DOHH2 (cell line): ENCODE data around the gene C16orf96.

ENCODE experiments used
- H3F3A ChIP-seq: fragments of 200-600 bp; sonication (generic), shearing (Covaris generic); 2 replicates; pipeline ENCODE4 v1.6.0; 2016; ENCODE audit warnings: antibody characterized with exemption, mild to moderate bottlenecking; ENCODE audit not compliant: control insufficient read depth, insufficient read depth
- H3K27ac ChIP-seq: fragments of 200-600 bp; sonication (generic); 2 replicates; pipeline ENCODE4 v1.5.1; 2014; ENCODE audit warnings: low read depth, mild to moderate bottlenecking, low read length, moderate library complexity
- H3K27me3 ChIP-seq: fragments of 200-600 bp; sonication (generic); 2 replicates; pipeline ENCODE4 v1.6.1; 2014; ENCODE audit warnings: mild to moderate bottlenecking, low read length, mixed read lengths; ENCODE audit not compliant: control insufficient read depth
- H3K36me3 ChIP-seq: fragments of 200-600 bp; sonication (generic); 2 replicates; pipeline ENCODE4 v1.6.1; 2014; ENCODE audit warnings: mild to moderate bottlenecking, low read length, moderate library complexity, mixed read lengths; ENCODE audit not compliant: control insufficient read depth
- H3K4me1 ChIP-seq: fragments of 200-600 bp; sonication (generic); 2 replicates; pipeline ENCODE4 v1.6.1; 2014; ENCODE audit warnings: mild to moderate bottlenecking, low read length, mixed read lengths; ENCODE audit not compliant: control insufficient read depth
- H3K4me2 ChIP-seq: fragments of 200-600 bp; sonication (generic); 2 replicates; pipeline ENCODE4 v1.6.0; 2014; ENCODE audit warnings: mild to moderate bottlenecking, low read length, moderate library complexity
- H3K4me3 ChIP-seq: fragments of 200-600 bp; sonication (generic); 2 replicates; pipeline ENCODE4 v1.5.1; 2014; ENCODE audit warnings: mild to moderate bottlenecking, low read length, mixed read lengths
- H3K79me2 ChIP-seq: fragments of 200-600 bp; sonication (generic); 2 replicates; pipeline ENCODE4 v1.6.1; 2014; ENCODE audit warnings: mild to moderate bottlenecking, low read length, mixed read lengths; ENCODE audit not compliant: control insufficient read depth
- H3K9me2 ChIP-seq: fragments of 200-600 bp; sonication (generic); replicated peaks from 2 replicates; pipeline ENCODE4 v1.6.1; 2014; ENCODE audit warnings: mild to moderate bottlenecking, low read length, mixed read lengths; ENCODE audit not compliant: control insufficient read depth
- H3K9me3 ChIP-seq: fragments of 200-600 bp; sonication (generic); 2 replicates; pipeline ENCODE4 v1.6.1; 2014; ENCODE audit warnings: antibody characterized with exemption, low read length, mixed read lengths; ENCODE audit not compliant: control insufficient read depth, insufficient read depth
- H4K20me1 ChIP-seq: fragments of 200-600 bp; sonication (generic); 2 replicates; pipeline ENCODE4 v1.6.0; 2014; ENCODE audit warnings: low read depth, mild to moderate bottlenecking, antibody characterized with exemption, low read length, moderate library complexity; ENCODE audit not compliant: control insufficient read depth, insufficient read depth
- CTCF ChIP-seq: fragments of 200-600 bp; sonication (generic); IDR thresholded peaks from one replicate; pipeline ENCODE4 v1.5.1; 2014; ENCODE audit warnings: antibody characterized with exemption, mild to moderate bottlenecking, low read depth, low read length; ENCODE audit not compliant: poor library complexity, severe bottlenecking
- EZH2phosphoT487 ChIP-seq: fragments of 200-600 bp; sonication (generic); IDR thresholded peaks from 2 replicates; pipeline ENCODE4 v1.6.1; 2017; ENCODE audit warnings: borderline replicate concordance, mild to moderate bottlenecking, antibody characterized with exemption, low read length, moderate library complexity, mixed read lengths

C16orf96 gene

GRCh38 chr16:4618645-4619418, 62.7 kb downstream of the C16orf96 start:
- H3K4me2 ChIP-seq = no peak overlapping the region
- H3K27me3 ChIP-seq = no peaks in the 10 kb centered on the region
- TF ChIP-seq CTCF = no peak
- no peak for TF ChIP-seq EZH2phosphoT487

GRCh38 chr16:4623593-4623992, 67.5 kb downstream of the C16orf96 start:
- H3K4me2 ChIP-seq = peak overlapping the region; percentile 92
- peaks cover 22% of the 10 kb centered on the region for H3K4me1 ChIP-seq
- TF ChIP-seq EZH2phosphoT487 (no peak), CTCF (no peak)
- H3K9me3 ChIP-seq = no peaks in the 10 kb centered on the region
- no peaks in the 10 kb centered on the region for H3K27me3 ChIP-seq
- H3K79me2 ChIP-seq = peaks cover 34% of the 10 kb centered on the region
- no peaks in the 10 kb centered on the region for H3F3A ChIP-seq
- H3K27ac ChIP-seq = no peak overlapping the region
- no peaks in the 10 kb centered on the region for H3K9me2 ChIP-seq
- H3K4me3 ChIP-seq = peak overlapping the region; percentile 90
- H4K20me1 ChIP-seq = peaks cover 17% of the 10 kb centered on the region; the same call in 1 of the 2 replicates
- H3K36me3 ChIP-seq = peaks cover 7% of the 10 kb centered on the region

More at GRCh38 chr16:4618645-4619418, 62.7 kb downstream of the C16orf96 start:
- Histone ChIP-seq H3K36me3 (no peaks in the 10 kb centered on the region), H3K9me2 (no peaks in the 10 kb centered on the region), H3K4me1 (peaks cover 29% of the 10 kb centered on the region), H4K20me1 (peaks cover 1% of the 10 kb centered on the region), H3K4me3 (no peak overlapping the region), H3K79me2 (peaks cover 20% of the 10 kb centered on the region), H3K27ac (no peak overlapping the region), H3F3A (peaks cover 8% of the 10 kb centered on the region; the same call in 1 of the 2 replicates), H3K9me3 (no peaks in the 10 kb centered on the region)

GRCh38 chr16:4624015-4624826, 68.1 kb downstream of the C16orf96 start, which contains the start of gene MGRN1:
Gene MGRN1 (plus strand): TSS chr16:4624826. CDS start chr16:4624961, 135 bp downstream.
- H3K4me3 ChIP-seq = peak within 1 kb of the TSS; percentile 90
- H3K9me3 ChIP-seq = no peaks in the 10 kb centered on the region
- H4K20me1 ChIP-seq = peaks cover 17% of the 10 kb centered on the region; the same call in 1 of the 2 replicates
- H3K79me2 ChIP-seq = peaks cover 40% of the 10 kb centered on the region
- H3K36me3 ChIP-seq = peaks cover 7% of the 10 kb centered on the region
- H3K27ac ChIP-seq = peak within 1 kb of the TSS; percentile 75
- peak within 1 kb of the TSS; percentile 92 for H3K4me2 ChIP-seq
- TF ChIP-seq CTCF (peak; percentile 100), EZH2phosphoT487 (no peak)
- no peaks in the 10 kb centered on the region for H3K9me2 ChIP-seq
- H3K27me3 ChIP-seq = no peaks in the 10 kb centered on the region
- no peaks in the 10 kb centered on the region for H3F3A ChIP-seq
- peaks cover 22% of the 10 kb centered on the region for H3K4me1 ChIP-seq
